GM12878 (cell line): Measurements from ENCODE around the gene HS3ST3B1.

Source experiments
- BCL11A ChIP-seq: IDR thresholded peaks from 2 replicates; pipeline ENCODE4 v1.6.1; 2011; ENCODE audit warnings: low read depth, low read length
- CTCF ChIP-seq, 3 experiments: IDR thresholded peaks in 2 of 3; conservative IDR thresholded peaks in 1 of 3; 2 replicates each; pipeline ENCODE4 v1.5.1; 2011; ENCODE audit warnings: low read depth in 3 of 3, low read length in 3 of 3, mild to moderate bottlenecking in 3 of 3, control low read depth in 2 of 3, moderate library complexity in 2 of 3, inconsistent platforms in 1 of 3, mixed read lengths in 1 of 3; ENCODE audit not compliant: control insufficient read depth in 2 of 3, insufficient read depth in 1 of 3; ENCODE audit errors: extremely low read depth in 1 of 3
- EZH2 ChIP-seq: IDR thresholded peaks from 2 replicates; pipeline ENCODE4 v1.6.1; 2012; ENCODE audit warnings: low read depth, mild to moderate bottlenecking, control low read depth, inconsistent platforms, low read length, borderline replicate concordance; ENCODE audit not compliant: control insufficient read depth
- GABPA ChIP-seq: IDR thresholded peaks from 2 replicates; pipeline ENCODE4 v1.6.1; 2014; ENCODE audit warnings: antibody characterized with exemption, low read depth, mild to moderate bottlenecking, inconsistent platforms
- NFYB ChIP-seq: IDR thresholded peaks from 2 replicates; pipeline ENCODE4 v1.6.1; 2011; ENCODE audit warnings: low read depth, mild to moderate bottlenecking, low read length, improper control_type of control experiment, moderate library complexity; ENCODE audit not compliant: insufficient read depth
- NR2C1 ChIP-seq: fragments of 450-650 bp; IDR thresholded peaks from 2 replicates; pipeline ENCODE4 v1.6.1; 2017; ENCODE audit warnings: antibody characterized with exemption, mild to moderate bottlenecking, moderate library complexity
- POLR2A ChIP-seq: IDR thresholded peaks from 2 replicates; pipeline ENCODE4 v1.6.1; 2011; ENCODE audit warnings: low read depth, mild to moderate bottlenecking, low read length
- RAD21 ChIP-seq: IDR thresholded peaks from 2 replicates; pipeline ENCODE4 v1.6.1; 2011; ENCODE audit warnings: mild to moderate bottlenecking, low read depth, low read length, moderate library complexity; ENCODE audit not compliant: insufficient read depth
- RELA ChIP-seq: fragments of 450-650 bp; IDR thresholded peaks from 2 replicates; pipeline ENCODE4 v1.8.0; 2014; ENCODE audit warnings: borderline replicate concordance; ENCODE audit not compliant: partially characterized antibody
- SMC3 ChIP-seq: IDR thresholded peaks from 2 replicates; pipeline ENCODE4 v1.6.1; 2011; ENCODE audit warnings: low read length, improper control_type of control experiment, borderline replicate concordance
- TCF12 ChIP-seq: IDR thresholded peaks from 2 replicates; pipeline ENCODE4 v1.6.1; 2011; ENCODE audit warnings: low read depth, mild to moderate bottlenecking, low read length
- YBX1 ChIP-seq: fragments of 450-650 bp; IDR thresholded peaks from 2 replicates; pipeline ENCODE4 v1.6.1; 2016; ENCODE audit warnings: antibody characterized with exemption
- TF ChIP-seq, protein P1 (sequence below): fragments of 450-650 bp; IDR thresholded peaks from 2 replicates; pipeline ENCODE4 v1.6.1; 2017; ENCODE audit warnings: mild to moderate bottlenecking

DNA sequence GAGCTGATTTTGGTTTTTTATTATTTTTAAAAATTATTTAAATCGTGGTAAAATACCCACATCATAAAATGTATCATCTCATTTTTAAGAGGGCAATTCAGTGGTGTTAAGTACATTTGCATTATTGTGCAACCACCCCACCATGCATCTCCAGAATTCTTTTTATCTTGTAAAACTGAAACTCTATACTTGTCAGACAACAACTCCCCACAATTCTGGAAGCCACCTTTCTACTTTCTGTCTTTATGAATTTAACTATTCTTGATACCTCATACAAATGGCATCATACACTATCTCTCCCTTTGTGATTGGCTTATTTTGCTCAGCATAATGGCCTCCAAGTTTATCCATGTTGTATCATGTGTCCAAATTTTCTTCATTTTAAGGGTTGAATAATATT lies 97.9 kb downstream of the HS3ST3B1 start:
- TF ChIP-seq YBX1 (no peak), CTCF (IDR thresholded peaks at IDR 0.05 in 2 of 3, conservative IDR thresholded peaks at IDR 0.05 in 1 of 3; ENCODE audit: control insufficient read depth in 2 of 3, extremely low read depth in 1 of 3, insufficient read depth in 1 of 3, low read depth in 3 of 3, low read length in 3 of 3) (no peak), GABPA (no peak), SMC3 (no peak), POLR2A (no peak), NFYB (no peak), BCL11A (no peak), RAD21 (no peak), EZH2 (no peak), RELA (no peak), NR2C1 (no peak), TCF12 (no peak)
- TF ChIP-seq, protein P1, sequence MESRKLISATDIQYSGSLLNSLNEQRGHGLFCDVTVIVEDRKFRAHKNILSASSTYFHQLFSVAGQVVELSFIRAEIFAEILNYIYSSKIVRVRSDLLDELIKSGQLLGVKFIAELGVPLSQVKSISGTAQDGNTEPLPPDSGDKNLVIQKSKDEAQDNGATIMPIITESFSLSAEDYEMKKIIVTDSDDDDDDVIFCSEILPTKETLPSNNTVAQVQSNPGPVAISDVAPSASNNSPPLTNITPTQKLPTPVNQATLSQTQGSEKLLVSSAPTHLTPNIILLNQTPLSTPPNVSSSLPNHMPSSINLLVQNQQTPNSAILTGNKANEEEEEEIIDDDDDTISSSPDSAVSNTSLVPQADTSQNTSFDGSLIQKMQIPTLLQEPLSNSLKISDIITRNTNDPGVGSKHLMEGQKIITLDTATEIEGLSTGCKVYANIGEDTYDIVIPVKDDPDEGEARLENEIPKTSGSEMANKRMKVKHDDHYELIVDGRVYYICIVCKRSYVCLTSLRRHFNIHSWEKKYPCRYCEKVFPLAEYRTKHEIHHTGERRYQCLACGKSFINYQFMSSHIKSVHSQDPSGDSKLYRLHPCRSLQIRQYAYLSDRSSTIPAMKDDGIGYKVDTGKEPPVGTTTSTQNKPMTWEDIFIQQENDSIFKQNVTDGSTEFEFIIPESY: no peak
